ENCODE data around the gene ATXN2. TPM values are rescaled to one million over a fixed set of nuclear protein-coding genes. Genes with fewer than 3 reads are reported as not detected.

Gene ATXN2
- total and polyA plus RNA-seq, 3 donors from 2014 or later = 61.4 to 165 (median 145) TPM

DNA sequence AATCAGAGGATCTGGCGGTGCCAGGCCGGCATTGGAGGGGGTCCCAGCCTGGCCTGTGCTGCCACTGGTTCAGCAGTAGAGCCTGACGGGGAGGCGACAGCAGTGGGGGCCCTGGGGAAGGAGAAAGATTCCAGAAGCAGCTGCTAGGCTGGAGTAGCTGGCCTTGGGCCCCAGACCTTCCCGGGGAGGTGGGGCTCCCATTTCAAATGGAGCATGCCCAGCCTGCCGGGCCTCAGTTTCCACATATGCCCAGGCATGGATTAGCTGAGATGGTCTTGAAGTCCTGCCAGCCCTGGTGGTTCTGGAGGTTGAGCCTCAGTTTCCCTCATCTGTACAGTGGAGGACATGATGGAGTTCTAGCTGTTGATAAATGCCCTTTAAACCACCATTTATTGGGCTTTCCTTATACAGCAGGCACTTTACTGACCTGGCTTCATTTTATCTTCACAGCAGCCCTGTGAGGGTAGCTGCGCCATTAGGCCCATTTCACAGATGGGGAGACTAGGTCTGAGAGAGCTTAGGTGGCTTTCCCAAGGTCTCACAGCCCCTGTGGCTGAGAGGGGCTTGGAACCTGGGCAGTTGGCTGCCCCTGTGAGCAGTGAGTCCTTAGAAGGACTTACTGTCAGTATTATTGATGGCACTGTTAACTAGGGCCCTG lies 171.6 kb downstream of the ATXN2 start:
- DNase-seq = no peak
- Histone ChIP-seq H3K36me3 (ENCODE audit: low read depth, missing control alignments) (no peaks in the 10 kb centered on the region), H3K4me1 (peaks cover 9% of the 10 kb centered on the region), H3K27ac (no peak overlapping the region), H3K9me3 (no peaks in the 10 kb centered on the region), H3K4me3 (no peak overlapping the region), H3K27me3 (no peaks in the 10 kb centered on the region)
- intact Hi-C loops (cut with DNase I; ENCODE audit: low total_unique reads) = no loop called here
- TF ChIP-seq, protein P1, sequence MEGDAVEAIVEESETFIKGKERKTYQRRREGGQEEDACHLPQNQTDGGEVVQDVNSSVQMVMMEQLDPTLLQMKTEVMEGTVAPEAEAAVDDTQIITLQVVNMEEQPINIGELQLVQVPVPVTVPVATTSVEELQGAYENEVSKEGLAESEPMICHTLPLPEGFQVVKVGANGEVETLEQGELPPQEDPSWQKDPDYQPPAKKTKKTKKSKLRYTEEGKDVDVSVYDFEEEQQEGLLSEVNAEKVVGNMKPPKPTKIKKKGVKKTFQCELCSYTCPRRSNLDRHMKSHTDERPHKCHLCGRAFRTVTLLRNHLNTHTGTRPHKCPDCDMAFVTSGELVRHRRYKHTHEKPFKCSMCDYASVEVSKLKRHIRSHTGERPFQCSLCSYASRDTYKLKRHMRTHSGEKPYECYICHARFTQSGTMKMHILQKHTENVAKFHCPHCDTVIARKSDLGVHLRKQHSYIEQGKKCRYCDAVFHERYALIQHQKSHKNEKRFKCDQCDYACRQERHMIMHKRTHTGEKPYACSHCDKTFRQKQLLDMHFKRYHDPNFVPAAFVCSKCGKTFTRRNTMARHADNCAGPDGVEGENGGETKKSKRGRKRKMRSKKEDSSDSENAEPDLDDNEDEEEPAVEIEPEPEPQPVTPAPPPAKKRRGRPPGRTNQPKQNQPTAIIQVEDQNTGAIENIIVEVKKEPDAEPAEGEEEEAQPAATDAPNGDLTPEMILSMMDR (IDR thresholded peaks at IDR 0.05) = no peak
- TF ChIP-seq POLR2A (IDR thresholded peaks at IDR 0.05) = no peak
- 89 to 92% methylated on average over 6 to 7 of the region's 7 CpGs for WGBS, 2 donors

DNA sequence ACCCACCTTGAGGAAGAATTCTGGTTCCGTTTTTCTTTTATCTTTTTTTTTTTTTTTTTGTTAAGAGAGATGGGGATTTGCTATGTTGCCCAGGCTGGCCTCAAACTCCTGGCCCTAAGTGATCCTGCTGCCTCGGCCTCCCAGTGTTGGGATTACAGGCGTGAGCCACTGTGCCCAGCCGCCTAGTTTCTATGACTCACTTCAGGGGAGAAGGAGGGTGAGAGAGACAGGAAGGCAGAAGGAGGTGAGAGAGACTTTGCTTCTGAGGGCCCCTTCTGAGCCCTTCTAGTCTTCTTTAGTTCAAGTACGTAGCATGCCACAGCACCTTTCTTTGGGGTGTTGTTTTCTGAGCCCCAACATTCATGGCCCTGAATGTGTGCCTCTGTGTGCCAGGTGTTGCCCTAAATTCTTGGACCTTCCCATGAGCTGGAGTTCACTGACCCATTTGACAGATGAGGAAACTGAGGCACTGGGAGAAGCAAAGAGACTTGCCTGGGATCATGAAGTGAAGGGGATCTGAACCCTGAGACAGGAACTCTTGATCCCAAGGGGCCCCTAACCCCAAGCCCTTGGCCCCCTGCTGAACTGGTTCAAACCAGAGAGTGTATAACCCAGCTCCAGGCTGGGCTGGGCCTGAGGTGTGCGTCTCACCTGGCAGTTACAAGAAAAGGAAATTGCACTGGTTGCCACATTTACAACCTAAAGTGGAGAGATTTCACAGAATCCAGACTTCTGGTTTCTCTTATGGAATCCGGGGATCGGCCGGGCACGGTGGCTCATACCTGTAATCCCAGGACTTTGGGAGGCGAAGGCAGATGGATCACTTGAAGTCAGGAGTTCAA lies 172.6 kb downstream of the ATXN2 start:
- H3K36me3 ChIP-seq (ENCODE audit: low read depth, missing control alignments) = no peaks in the 10 kb centered on the region
- 82 to 93% methylated on average over 8 to 11 of the region's 11 CpGs for WGBS, 2 donors
- H3K27ac ChIP-seq = no peak overlapping the region
- intact Hi-C loops (cut with DNase I; ENCODE audit: low total_unique reads) = no loop called here
- TF ChIP-seq, protein P1 (IDR thresholded peaks at IDR 0.05) = no peak
- no peaks in the 10 kb centered on the region for H3K27me3 ChIP-seq
- H3K9me3 ChIP-seq = no peaks in the 10 kb centered on the region
- no peak overlapping the region for H3K4me3 ChIP-seq
- no peak for DNase-seq
- H3K4me1 ChIP-seq = peaks cover 9% of the 10 kb centered on the region

DNA sequence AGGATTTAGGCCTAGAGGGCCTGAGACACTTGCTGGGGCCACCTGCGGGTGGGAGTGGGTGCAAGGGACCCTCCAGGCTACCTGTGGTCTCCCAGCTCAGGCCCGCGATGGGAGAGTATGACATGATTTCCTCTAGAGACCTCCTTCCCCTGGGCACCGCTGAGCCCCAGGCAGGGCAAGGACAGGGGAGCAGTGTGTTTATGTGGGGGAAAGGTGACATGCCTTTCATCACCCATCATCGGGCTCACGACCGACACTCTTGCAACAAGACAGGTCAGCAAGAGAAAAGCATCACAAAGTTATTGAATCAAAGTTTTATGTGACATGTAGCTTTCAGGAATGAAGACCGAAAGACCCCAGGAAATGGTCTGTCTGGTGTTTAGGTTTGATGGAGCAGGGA lies 173.5 kb downstream of the ATXN2 start:
- H3K4me3 ChIP-seq = no peak overlapping the region
- TF ChIP-seq, protein P1 (IDR thresholded peaks at IDR 0.05) = no peak
- TF ChIP-seq POLR2A (IDR thresholded peaks at IDR 0.05) = no peak
- H3K27me3 ChIP-seq = no peaks in the 10 kb centered on the region
- intact Hi-C loops (cut with DNase I; ENCODE audit: low total_unique reads) = no loop called here
- WGBS, 2 donors = 70 to 73% methylated on average over 5 to 8 of the region's 8 CpGs
- H3K36me3 ChIP-seq (ENCODE audit: low read depth, missing control alignments) = no peaks in the 10 kb centered on the region
- no peaks in the 10 kb centered on the region for H3K9me3 ChIP-seq
- H3K4me1 ChIP-seq = peaks cover 9% of the 10 kb centered on the region
- DNase-seq = no peak
- H3K27ac ChIP-seq = no peak overlapping the region

DNA sequence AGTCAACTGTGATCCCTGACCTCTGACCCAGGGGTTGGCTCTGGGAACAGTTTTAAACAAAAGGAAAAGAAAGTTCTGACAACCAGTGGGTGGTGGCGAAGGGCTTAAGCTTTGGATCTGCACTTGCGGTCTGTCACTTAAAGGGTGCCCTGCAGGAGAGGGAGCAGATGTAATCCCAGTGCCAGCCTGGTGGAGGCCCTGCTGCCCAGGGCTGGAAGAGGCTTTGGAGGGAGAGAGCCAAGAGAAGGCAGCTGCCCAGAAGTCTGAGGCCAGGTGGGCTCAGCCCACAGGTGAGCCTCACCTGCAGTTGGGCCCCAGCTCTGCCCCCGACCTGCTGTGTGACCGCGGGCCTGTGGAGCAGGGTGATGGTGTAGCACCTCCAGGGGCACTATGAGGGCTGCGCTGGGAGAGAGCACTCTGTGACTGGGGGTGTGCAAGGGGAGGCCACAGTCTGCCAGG lies 174.3 kb downstream of the ATXN2 start:
- WGBS, 2 donors = 77 to 85% methylated on average over 6 of the region's 6 CpGs
- intact Hi-C loops (cut with DNase I; ENCODE audit: low total_unique reads) = no loop called here
- H3K36me3 ChIP-seq (ENCODE audit: low read depth, missing control alignments) = no peaks in the 10 kb centered on the region
- peaks cover 9% of the 10 kb centered on the region for H3K4me1 ChIP-seq
- DNase-seq = no peak
- TF ChIP-seq POLR2A (IDR thresholded peaks at IDR 0.05) = no peak
- TF ChIP-seq, protein P1 (IDR thresholded peaks at IDR 0.05) = no peak
- H3K27ac ChIP-seq = no peak overlapping the region
- no peaks in the 10 kb centered on the region for H3K27me3 ChIP-seq
- no peak overlapping the region for H3K4me3 ChIP-seq
- no peaks in the 10 kb centered on the region for H3K9me3 ChIP-seq
